Uterus (tissue), 2 donors: ENCODE results near the gene ADIRF.

ENCODE experiments used
- CTCF ChIP-seq, 4 experiments: fragments of 200-600 bp in 2 of 4; fragments of 450-650 bp in 2 of 4; sonication (generic) in 2 of 4; IDR thresholded peaks; one replicate each; pipeline ENCODE4 v1.5.1; 2016 to 2019; ENCODE audit warnings: antibody characterized with exemption in 4 of 4, mild to moderate bottlenecking in 2 of 4, moderate library complexity in 1 of 4
- POLR2A ChIP-seq, 2 donors: fragments of 450-650 bp; IDR thresholded peaks; one replicate each; pipeline ENCODE4 v1.6.1; 2016; ENCODE audit warnings: antibody characterized with exemption in 2 of 2, mild to moderate bottlenecking in 1 of 2, moderate library complexity in 1 of 2

DNA sequence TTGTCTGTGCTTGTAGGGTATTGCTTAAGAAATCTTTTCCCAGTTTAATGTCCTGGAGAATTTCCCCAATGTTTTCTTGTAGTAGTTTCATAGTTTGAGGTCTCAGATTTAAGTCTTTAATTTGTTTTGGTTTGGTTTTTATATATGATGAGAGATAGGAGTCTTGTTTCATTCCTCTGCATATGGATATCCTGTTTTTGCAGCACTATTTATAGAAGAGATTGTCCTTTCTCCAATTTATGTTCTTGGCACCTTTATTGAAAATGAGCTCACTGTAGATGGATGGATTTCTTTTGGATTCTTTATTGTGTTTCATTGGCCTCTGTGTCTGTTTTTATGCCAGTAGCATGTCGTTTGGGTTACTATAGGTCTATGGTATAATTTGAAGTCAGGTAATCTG is 20.2 kb downstream of the ADIRF start:
- TF ChIP-seq CTCF (IDR thresholded peaks at IDR 0.05), result no peak
- no peak for TF ChIP-seq POLR2A (IDR thresholded peaks at IDR 0.05)
